ENCODE measurements around the gene PRKCZ. TPM values are rescaled to one million over a fixed set of nuclear protein-coding genes. Genes with fewer than 3 reads are reported as not detected.
A peak's percentile ranks its signal among the peaks of the same experiment; 100 is the strongest.

Gene PRKCZ
- polyA plus RNA-seq, 3 donors, result 2.4 to 12.0 (median 4.3) TPM

GRCh38 chr1:2229911-2230731 lies 179.9 kb downstream of the PRKCZ start:
- 25 to 47% (median 30%) methylated on average over 32 of the region's 32 CpGs for WGBS, 3 donors
- H3K27ac ChIP-seq (ENCODE audit: low read depth, low read length), result no peak overlapping the region

DNA sequence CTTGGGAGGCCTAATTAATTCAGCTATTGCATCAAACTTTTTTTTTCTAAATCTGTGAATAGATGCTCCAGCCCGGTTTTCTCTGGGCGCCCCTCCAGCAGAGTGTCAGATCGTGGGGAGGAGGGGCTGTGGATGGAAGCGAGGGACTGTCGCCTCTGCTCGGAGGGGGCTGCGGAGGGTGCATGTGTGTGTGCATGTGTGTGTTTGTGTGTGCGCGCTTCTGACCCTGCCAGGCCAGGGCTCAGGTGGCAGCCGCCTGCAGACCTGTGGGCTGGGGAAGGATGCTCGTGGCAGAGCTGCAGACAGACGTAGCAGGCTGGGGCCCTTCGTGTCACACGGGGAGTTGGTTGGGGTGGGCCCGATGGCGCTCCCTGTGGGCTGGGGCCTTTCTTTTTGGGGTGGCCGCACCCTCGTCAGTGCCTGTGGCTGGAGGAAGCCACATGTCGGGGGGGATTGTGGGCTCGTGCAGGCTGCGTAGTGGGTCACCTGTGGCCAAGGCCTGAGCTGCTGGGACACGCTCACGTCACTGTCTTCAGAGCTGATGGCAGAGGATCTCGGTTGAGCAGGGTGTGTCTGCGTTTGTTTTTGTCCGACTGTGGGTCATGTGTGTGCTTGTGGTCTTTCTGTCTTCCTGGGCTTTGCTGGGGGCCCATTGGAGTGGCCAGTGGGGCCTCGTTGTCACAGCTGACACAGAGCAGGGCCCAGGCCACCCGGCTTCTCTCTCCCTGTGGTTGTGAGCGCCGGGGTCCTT lies 180.7 kb downstream of the PRKCZ start:
- WGBS, 3 donors, result 15 to 38% (median 27%) methylated on average over 28 to 30 of the region's 30 CpGs
- H3K27ac ChIP-seq (ENCODE audit: low read depth, low read length), result peak overlapping the region; percentile 16

DNA sequence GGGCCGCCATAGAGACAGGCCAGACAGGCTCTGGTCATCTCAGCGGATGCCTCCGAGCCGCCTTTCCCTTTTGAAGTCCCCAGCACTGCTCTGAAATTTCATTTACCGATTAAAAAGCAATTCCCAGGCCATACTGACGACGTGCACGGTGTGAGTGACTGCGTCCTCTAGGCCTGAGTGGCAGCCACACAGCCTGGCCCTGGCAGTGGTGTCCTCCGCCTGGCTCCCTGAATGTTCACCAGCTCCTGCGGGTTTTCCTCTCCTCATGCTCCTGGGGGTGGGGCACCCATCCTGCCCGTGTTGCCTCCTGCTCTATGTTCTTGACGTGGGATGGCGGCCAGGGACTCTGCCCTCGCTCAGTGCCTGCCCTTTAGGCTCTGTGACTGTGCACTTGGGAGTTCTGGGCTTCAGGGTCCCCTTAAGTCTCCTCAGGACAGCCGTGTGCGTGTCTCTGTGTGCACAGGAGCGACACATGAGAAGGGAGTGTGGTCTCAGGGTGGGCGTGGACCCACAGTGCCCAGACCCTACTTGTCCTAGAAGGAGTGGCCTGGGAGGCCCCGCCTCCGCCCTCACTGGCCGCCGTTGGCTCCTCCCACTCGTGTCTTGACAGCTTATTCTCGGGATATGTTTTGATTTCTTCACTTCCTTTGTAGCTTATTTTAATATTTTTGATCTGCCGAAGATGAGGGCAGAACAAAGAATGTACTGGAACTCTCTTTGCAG lies 181.5 kb downstream of the PRKCZ start:
- peak overlapping the region; percentile 31 for H3K27ac ChIP-seq (ENCODE audit: low read depth, low read length)
- WGBS, 3 donors, result 23 to 44% (median 28%) methylated on average over 26 of the region's 26 CpGs

DNA sequence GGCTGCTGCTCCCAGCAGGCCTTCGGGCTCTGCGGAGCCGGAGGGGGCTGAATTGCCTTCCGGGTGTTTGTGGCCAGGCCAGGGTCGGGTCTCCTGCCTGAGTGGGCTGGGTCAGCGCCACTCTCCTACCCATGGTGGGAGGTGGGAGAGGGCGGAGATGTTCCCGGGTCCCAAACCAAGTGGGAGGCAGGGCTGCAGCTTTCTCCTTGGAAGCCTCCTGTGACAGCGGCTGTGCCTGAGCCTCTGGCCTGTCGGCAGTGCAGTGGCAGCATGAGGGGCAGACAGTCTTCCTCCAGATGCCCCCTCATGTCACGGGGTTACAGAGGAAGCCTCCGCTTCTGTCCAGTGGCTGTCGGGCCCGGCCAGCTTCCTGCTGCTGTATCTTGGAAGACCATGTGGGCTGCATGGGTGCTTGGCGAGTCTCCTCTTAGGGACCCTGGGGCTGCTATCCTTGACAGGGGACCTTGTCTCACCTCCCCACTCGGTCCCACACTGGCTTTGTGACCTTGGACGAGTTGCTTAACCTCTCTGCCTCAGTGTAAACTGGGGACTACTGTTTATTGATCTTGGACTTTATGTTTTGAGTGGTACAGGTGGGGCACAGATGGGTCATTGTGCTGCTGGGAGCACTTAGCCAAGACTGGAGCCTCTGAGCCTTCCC lies 182.2 kb downstream of the PRKCZ start:
- no peak overlapping the region for H3K27ac ChIP-seq (ENCODE audit: low read depth, low read length)
- 28 to 59% (median 39%) methylated on average over 16 to 17 of the region's 17 CpGs for WGBS, 3 donors

DNA sequence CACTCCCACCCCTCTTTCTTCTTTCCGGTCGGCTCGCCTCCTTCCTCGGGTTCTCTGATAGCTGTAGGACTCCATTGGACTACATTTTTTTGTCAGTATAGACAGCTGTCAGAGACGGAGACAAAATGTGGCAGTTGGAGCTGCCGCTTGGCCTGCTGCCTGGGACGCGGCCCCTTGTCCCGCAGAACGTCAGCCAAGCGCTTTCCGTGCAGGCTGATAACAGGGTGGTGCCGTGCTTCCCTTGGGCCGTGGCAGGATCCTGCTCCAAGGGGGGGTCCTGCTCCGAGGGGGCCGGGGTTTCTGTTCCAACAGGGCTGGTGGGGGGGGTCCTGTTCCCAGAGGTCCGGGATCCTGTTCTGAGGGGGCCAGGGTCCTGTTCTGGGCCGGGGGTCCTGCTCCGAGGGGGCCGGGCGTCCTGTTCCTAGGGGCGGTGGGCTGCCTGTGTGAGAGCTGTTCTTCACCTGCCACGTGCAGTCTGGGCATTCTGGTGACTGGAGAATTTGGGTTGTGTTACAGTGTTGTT lies 182.8 kb downstream of the PRKCZ start:
- H3K27ac ChIP-seq (ENCODE audit: low read depth, low read length), result no peak overlapping the region
- 36 to 56% (median 47%) methylated on average over 19 to 23 of the region's 23 CpGs for WGBS, 3 donors

GRCh38 chr1:2233468-2233867 lies 183.3 kb downstream of the PRKCZ start:
- H3K27ac ChIP-seq (ENCODE audit: low read depth, low read length), result no peak overlapping the region
- 54 to 72% (median 63%) methylated on average over 12 of the region's 12 CpGs for WGBS, 3 donors

DNA sequence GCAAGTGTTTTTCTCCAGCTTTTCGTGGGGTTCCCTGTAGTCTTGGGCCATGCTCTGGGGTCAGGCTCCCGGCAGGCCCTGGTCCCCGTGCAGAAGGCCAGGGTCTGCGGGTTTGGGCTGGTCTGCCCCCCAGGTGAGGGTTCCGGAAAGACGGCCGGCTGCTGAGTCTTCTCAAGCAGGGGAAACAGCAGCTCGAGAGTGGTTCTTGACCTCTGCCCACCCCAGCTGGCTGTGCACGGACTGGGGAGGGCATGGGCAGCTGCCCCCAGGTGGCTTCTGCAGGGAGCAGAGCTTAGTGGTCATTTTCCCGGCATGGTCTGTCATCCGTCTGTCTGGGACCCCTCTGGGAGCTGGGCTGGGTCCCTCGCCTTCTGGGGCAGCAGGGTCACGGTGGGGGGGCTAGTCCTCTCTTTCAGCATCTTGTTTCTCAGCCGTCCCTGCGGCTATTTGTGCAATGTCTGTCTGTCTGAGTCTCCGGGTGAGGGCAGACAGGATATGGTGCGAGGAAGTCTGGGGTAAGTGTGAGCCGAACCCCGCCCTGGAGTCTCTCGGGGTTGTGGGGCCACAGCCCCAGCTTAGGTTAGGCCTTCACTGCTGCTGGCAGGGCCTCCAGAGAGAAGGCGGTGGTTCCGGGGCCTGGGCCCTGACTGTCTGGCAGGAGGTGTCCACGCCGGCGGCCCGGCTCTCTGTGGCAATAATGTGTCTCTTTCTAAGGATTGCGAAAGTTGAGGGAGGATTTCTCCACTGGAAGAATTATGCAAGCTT lies 184.0 kb downstream of the PRKCZ start:
- 6 to 60% (median 6%) methylated on average over 27 of the region's 27 CpGs for WGBS, 3 donors

DNA sequence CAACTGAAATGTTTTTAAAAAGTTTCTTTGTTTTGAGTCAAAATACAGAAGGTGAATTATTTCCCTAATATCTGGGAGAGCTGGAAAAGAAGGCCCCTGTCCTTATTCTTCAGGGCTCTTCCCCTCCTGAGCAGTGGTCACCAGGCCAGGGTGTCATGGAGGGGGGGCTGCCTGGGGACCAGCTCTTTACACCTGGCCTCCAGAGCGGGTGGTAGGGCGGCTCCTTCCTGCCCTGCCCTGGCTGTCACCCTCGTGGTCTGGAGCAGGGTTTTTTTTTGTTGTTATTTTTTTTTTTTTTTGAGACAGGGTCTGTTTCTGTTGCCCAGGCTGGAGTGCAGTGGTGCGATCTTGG lies 184.5 kb downstream of the PRKCZ start:
- WGBS, 3 donors, result 19 to 60% (median 28%) methylated on average over 4 of the region's 4 CpGs
- no peak overlapping the region for H3K27ac ChIP-seq (ENCODE audit: low read depth, low read length)

More for the DNA sequence above, 184.0 kb downstream of the PRKCZ start:
- H3K27ac ChIP-seq (ENCODE audit: low read depth, low read length), result peak overlapping the region; percentile 72

Other genes starting within 250 kb of the PRKCZ start
- gene GNB1, start 159.3 kb upstream of the PRKCZ start, polyA plus RNA-seq, result 100 to 1,000 TPM in 2 of 3 donors, 10 to 100 TPM in 1; 67.2 to 180 (median 148) TPM
- gene CALML6, start 135.2 kb upstream of the PRKCZ start, polyA plus RNA-seq, result 1 to 10 TPM in 1 of 3 donors, under 1 TPM in 2; 0.48 to 2.7 (median 0.62) TPM
- 100 to 1,000 TPM in 1 of 3 donors, 1 to 10 TPM in 2; 1.5 to 182 (median 5.6) TPM for gene TMEM52, start 131.1 kb upstream of the PRKCZ start, polyA plus RNA-seq
- gene CFAP74, start 46.6 kb upstream of the PRKCZ start, polyA plus RNA-seq, result under 1 TPM; 0.02 to 0.24 (median 0.22) TPM
- gene GABRD, start 31.1 kb upstream of the PRKCZ start, polyA plus RNA-seq, result under 1 TPM in 2 of 3 donors, not detected in 1; 0.28 to 0.30 TPM
- 10 to 100 TPM; 30.4 to 69.3 (median 62.6) TPM for gene FAAP20, start 144.4 kb downstream of the PRKCZ start, polyA plus RNA-seq
- 10 to 100 TPM in 2 of 3 donors, 1 to 10 TPM in 1; 9.5 to 69.2 (median 36.3) TPM for gene SKI, start 177.9 kb downstream of the PRKCZ start, polyA plus RNA-seq

All from adipose tissue (tissue), 3 donors.